Mesenteric fat pad (tissue), 1 donor: ENCODE results near the gene TFDP1. TPM values are rescaled to one million over a fixed set of nuclear protein-coding genes. Genes with fewer than 3 reads are reported as not detected.

Experiments used
- DNase-seq: peaks from one replicate; pipeline ENCODE4 v3.0.0-alpha.2; 2020; ENCODE audit warnings: low spot score
- total RNA-seq: library from RNA; stranded (reverse); fragmentation: NEBNext Ultra II Directional; extraction: Animal tissue kit (Norgen Biotek cat#: 25700); gene quantifications from one replicate; pipeline ENCODE4 v1.2.1, GENCODE V29; 2021
- donor health status: DM: yes; HTN: yes; CAD: no.

The TFDP1 gene
- total RNA-seq, 1 donor from 2014 or later: 66.4 TPM

DNA sequence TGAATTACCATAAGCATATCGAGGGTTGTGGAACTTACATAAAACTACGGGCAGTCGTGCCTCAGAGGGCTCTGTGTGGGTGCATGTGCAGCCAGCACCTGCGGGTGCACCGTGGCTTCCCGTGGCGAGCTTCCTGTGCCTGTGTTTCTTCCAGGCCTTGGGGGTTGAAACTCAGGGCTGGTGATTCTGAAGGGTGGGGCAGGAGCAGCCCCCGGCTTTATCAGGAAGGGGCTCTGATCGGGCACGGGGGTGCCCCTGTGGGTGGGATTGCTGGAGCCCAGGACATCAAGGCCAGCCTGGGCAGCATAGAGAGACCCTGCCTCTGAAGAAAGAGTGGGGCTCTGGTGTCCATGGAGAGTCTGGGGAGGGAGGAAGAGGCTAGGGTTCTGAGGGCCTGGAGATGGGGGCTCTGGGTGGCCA lies 62.4 kb downstream of the TFDP1 start:
- DNase-seq: peak; percentile 77

DNA sequence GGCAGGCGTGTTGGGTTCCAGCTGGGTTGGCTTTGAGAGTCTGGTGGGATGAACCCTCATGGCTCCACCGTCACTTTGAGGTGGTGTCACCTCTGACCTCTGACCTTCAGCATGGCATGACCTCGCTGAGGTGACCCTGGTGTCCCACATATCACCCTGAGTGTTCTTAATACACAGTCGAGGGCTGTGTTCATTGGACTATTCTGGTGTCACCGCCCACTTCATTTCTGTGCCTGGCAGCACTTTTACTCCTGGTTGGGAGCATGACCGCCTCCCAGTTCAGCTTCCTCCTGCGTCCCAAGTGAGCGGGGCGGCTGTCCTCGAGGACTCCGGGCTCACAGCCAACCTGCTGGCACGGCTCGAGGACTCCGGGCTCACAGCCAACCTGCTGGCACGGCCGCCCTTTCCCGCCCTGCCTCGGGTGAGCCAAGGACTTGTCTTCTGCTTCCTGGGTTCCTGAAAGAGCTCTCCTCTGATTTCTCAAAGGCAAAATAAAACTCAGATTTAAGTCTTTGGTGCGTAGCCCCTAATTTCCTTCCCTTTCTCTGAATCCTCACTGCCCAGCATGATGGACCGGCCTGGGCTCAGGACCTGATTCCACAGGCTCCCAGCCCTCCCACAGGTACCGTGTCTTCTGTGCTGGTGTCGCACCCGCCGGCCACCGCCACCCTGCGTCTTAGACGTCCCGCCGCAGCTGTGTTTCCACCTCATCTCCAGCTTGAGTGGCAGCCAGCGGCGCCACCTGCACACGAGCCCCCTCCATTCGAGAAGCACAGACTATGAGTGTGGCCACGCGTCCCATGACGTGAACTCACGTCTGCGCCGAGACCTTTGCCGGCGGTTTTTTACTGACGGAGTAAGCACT lies 63.0 kb downstream of the TFDP1 start:
- DNase-seq: peak; percentile 94

GRCh38 chr13:113648216-113648610 lies 63.7 kb downstream of the TFDP1 start:
- peak; percentile 82 for DNase-seq

GRCh38 chr13:113649212-113649611 lies 64.7 kb downstream of the TFDP1 start:
- DNase-seq: peak; percentile 53

DNA sequence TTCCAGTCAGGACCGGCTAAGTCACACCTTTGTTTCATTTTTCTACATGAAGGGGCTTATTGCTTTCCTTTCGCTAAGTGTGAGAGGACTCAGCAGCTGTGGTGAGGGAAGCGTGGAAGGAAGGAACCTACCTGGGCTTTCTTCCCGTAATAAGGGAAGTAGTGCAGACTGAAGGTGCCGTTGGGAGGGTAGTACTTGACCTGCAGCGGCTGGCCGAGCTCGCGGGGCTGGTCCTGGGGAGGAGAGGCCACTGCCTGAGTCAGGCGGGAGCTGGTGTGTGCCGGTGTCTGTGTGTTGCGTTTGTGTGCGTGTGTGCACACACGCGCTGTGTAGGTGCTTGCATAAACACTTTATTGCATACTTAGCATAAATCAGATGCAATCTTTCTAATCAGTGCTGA lies 65.7 kb downstream of the TFDP1 start:
- peak; percentile 49 for DNase-seq

GRCh38 chr13:113650731-113651148 lies 66.2 kb downstream of the TFDP1 start:
- DNase-seq: peak; percentile 78

GRCh38 chr13:113651511-113652403 lies 67.2 kb downstream of the TFDP1 start:
- peak; percentile 88 for DNase-seq

GRCh38 chr13:113652404-113653263 lies 68.1 kb downstream of the TFDP1 start:
- DNase-seq: peak; percentile 67

GRCh38 chr13:113653264-113654174 lies 69.0 kb downstream of the TFDP1 start:
- peak; percentile 81 for DNase-seq

DNA sequence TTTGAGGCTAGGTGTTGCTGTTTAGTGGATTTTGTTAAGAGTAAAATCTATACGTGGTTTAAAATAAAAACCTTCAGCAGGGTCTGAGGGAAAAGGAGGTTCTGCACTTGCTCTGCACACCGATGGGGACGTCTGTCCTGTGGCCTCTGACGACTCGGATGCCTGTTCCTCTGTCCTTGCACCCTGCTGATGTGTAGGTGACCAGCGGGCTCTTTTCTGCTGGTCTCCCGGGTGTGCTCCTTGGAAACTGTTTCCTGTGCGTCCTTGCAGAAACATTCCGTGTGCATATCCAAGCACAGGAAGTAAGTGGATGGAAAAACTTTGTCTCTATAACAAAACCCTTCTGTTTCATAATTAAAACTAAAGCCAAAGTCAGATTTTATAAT lies 69.6 kb downstream of the TFDP1 start:
- DNase-seq: peak; percentile 30

- DNase-seq: peak; percentile 83
These were observed 70.2 kb downstream of the TFDP1 start for GRCh38 chr13:113654591-113655345.

- peak; percentile 85 for DNase-seq
These were observed 70.9 kb downstream of the TFDP1 start for GRCh38 chr13:113655346-113656002.

DNA sequence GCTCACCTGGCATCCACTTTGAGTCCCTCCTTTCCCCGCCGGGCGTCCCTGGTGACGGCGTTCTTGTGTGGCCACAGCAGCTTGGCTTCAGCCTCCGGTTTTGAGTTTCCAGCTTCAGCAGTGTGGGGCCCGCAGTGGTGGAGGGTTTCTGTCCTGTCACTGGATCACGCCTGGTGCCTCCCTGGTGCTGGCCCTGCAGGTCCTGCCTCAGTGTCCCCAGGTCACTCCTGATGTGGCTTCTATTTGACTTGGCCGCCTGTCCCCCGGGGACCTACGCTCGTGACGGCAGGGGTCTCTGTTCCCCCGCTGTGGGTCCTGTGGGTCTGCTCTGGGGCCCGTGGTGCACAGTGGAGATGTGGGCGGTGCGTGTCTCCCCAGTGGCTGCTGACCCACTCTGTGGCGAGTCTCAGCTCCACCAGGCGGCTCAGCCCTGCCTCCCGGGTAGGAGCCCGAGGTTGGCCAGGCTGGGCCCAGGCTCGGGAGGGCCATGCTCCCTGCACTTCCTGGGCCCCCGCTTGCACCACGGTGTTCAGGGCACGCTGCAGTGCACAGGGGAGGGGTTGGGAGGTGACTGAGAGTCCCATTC lies 71.5 kb downstream of the TFDP1 start:
- DNase-seq: peak; percentile 88

- peak; percentile 87 for DNase-seq
These were observed 72.5 kb downstream of the TFDP1 start for GRCh38 chr13:113656831-113657671.

DNA sequence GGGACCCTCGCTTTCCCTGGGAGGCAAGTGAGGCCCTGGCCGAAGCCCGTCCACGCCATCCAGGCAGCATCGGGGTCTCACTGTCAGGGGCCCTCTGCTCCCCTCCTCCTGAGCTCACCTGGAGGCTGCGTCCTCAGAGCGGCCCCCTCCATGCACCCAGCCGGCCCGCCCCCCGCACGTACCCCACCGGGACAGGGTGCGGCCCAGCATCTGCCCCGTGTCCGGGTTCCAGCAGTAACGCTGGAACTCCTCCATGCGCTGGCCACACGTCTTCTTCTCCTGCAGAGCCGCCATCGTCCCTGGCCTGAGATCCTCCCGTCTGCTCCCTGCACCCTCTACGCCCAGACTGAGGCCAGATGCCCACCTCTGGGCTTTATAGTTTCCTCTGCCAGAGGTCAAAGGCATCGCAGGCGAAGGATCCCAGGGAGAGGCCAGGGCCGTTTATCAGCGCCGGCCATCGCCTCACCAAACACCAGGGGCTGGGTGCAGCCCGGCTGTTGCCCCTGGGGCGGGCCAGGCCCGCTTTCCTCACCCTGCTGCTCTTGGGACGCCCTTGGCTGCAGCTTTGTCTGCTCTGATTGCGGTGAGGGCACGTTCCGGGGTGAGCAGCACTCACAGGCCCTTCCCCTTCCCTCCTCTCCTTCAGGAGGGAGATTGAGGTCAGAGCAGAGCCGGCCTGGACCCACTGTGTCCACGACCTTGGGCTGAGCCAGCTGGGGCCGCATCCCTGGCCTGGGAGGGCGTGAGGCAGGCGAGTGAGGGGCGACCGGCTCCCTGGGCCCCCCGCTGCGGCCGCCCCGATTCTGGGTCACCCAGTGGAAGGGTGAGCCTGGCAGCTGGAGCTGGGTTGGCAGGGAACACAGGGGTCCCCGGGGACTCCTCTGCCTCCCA lies 73.5 kb downstream of the TFDP1 start, which contains the start of gene ATP4B:
ATP4B (minus strand) TSS at position 348 of the 891 bp plus-strand sequence; CDS start at position 294, 54 bp downstream.
- DNase-seq: peak; percentile 87

- DNase-seq: peak; percentile 87
These were observed 74.3 kb downstream of the TFDP1 start for GRCh38 chr13:113658836-113659235.
